GM19372 (cell line): Measurements from ENCODE around the gene PRXL2B.

ENCODE experiments used
- ATAC-seq: cut with Tn5 transposase; IDR thresholded peaks from one replicate; pipeline ENCODE4 v1.9.1; 2021; ENCODE audit warnings: mild to moderate bottlenecking, low read depth, moderate library complexity; ENCODE audit not compliant: unreplicated experiment

The PRXL2B gene

GRCh38 chr1:2596530-2597333, 10.2 kb downstream of the PRXL2B start:
- no peak for ATAC-seq

- ATAC-seq, result no peak
Measured at GRCh38 chr1:2597441-2598328, 11.1 kb downstream of the PRXL2B start.

GRCh38 chr1:2598329-2598931, 11.9 kb downstream of the PRXL2B start:
- ATAC-seq, result no peak

GRCh38 chr1:2601721-2602303, 15.2 kb downstream of the PRXL2B start:
- no peak for ATAC-seq

- no peak for ATAC-seq
Measured at GRCh38 chr1:2602311-2602835, 15.8 kb downstream of the PRXL2B start.

GRCh38 chr1:2602866-2603520, 16.4 kb downstream of the PRXL2B start:
- ATAC-seq, result no peak

- ATAC-seq, result no peak
Measured at GRCh38 chr1:2603521-2604155, 17.1 kb downstream of the PRXL2B start.

- no peak for ATAC-seq
Measured at GRCh38 chr1:2604156-2604843, 17.7 kb downstream of the PRXL2B start.

GRCh38 chr1:2604844-2605508, 18.4 kb downstream of the PRXL2B start:
- ATAC-seq, result no peak

GRCh38 chr1:2605509-2606395, 19.2 kb downstream of the PRXL2B start:
- no peak for ATAC-seq

GRCh38 chr1:2606396-2606880, 19.9 kb downstream of the PRXL2B start:
- ATAC-seq, result no peak

GRCh38 chr1:2606881-2607621, 20.5 kb downstream of the PRXL2B start:
- ATAC-seq, result no peak

- no peak for ATAC-seq
Measured at GRCh38 chr1:2607641-2608091, 21.1 kb downstream of the PRXL2B start.

- no peak for ATAC-seq
Measured at GRCh38 chr1:2609319-2610035, 22.9 kb downstream of the PRXL2B start.

- ATAC-seq, result no peak
Measured at GRCh38 chr1:2610036-2610959, 23.7 kb downstream of the PRXL2B start.
